Omental fat pad (tissue), 4 donors: ENCODE data around the gene KCNQ5. TPM values are rescaled to one million over a fixed set of nuclear protein-coding genes. Genes with fewer than 3 reads are reported as not detected.

Experiments
- ATAC-seq: fragments of 150-250 bp; one replicate; pipeline ENCODE4 v1.9.1; 2016; ENCODE audit warnings: mild to moderate bottlenecking, moderate library complexity; ENCODE audit not compliant: low FRiP score
- DNase-seq: peaks from one replicate; pipeline ENCODE4 v3.0.0-alpha.2; 2019; ENCODE audit warnings: low spot score
- CTCF ChIP-seq, 3 donors: fragments of 450-650 bp; IDR thresholded peaks; one replicate each; pipeline ENCODE4 v1.5.1; 2016 to 2017; ENCODE audit warnings: antibody characterized with exemption in 3 of 3, mild to moderate bottlenecking in 3 of 3, moderate library complexity in 2 of 3
- total RNA-seq, 4 donors: library from RNA; depleted of rRNA; stranded (reverse); fragments of >200 nt; gene quantifications; one replicate each; pipeline ENCODE4 v1.1.0, GENCODE V29; 2016

The KCNQ5 gene
- total RNA-seq, 4 donors from 2014 or later, result 0.16 to 0.24 TPM; not detected in 2

GRCh38 chr6:73051147-73051546 is 429.3 kb downstream of the KCNQ5 start:
- no peak for TF ChIP-seq CTCF (IDR thresholded peaks at IDR 0.05)
- ATAC-seq (no peak), DNase-seq (no peak)

DNA sequence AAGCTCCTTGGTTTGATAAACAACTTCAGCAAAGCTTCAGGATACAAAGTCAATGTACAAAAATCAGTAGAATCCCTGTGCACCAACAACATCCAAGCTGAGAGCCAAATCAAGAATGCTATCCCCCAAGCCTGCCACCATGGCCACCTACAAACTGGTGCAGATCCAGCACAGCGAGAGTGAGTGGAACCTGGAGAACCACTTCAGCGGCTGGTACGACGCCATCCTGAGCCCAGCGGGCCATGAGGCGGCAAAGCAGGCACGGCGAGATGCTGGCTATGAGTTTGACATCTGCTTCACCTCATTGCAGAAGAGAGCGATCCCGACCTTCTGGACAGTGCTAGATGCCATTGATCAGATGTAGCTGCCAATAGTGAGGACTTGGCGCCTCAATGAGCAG is 433.1 kb downstream of the KCNQ5 start:
- ATAC-seq (no peak), DNase-seq (no peak)
- no peak for TF ChIP-seq CTCF (IDR thresholded peaks at IDR 0.05)

DNA sequence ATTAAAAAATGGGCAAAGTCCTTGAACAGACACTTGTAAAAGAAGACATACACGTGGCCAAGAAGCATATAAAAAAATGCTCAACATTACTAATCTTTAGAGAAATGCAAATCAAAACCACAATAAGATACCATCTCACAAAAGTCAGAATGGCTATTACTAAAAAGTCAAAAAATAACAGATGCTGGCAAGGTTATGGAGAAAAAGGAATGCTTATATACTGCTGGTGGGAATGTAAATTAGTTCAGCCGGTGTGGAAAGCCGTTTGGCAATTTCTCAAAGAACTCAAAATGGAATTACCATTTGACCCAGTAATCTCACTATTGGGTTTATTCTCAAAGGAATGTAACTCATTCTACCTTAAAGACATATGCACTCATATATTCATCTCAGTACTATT is 436.9 kb downstream of the KCNQ5 start:
- no peak for ATAC-seq
- TF ChIP-seq CTCF (IDR thresholded peaks at IDR 0.05), result no peak
- no peak for DNase-seq

DNA sequence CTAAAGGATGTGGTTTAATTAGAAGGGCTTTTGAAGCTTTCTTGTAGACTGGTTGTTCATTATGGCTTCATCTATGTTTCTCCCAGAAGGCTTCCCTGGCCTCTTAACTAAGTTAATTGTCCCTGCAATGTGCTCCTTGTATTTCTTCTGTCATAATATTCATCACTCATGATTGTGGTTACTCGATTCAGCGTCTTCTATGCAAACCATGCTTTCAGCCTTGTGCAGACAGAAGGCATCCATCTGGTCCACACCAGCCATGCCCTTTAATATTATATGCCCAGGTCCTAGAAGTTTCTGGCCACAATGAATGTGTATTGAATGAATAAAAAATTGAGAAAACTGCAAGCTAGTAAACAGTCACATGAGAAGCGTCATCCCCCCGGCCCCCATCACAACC is 440.3 kb downstream of the KCNQ5 start:
- no peak for ATAC-seq
- no peak for DNase-seq
- no peak for TF ChIP-seq CTCF (IDR thresholded peaks at IDR 0.05)

- no peak for DNase-seq
- ATAC-seq, result no peak
- no peak for TF ChIP-seq CTCF (IDR thresholded peaks at IDR 0.05)
Observed at GRCh38 chr6:73062837-73063236, 441.0 kb downstream of the KCNQ5 start.

GRCh38 chr6:73064266-73064665 is 442.4 kb downstream of the KCNQ5 start:
- no peak for ATAC-seq
- TF ChIP-seq CTCF (IDR thresholded peaks at IDR 0.05), result no peak
- DNase-seq, result no peak

DNA sequence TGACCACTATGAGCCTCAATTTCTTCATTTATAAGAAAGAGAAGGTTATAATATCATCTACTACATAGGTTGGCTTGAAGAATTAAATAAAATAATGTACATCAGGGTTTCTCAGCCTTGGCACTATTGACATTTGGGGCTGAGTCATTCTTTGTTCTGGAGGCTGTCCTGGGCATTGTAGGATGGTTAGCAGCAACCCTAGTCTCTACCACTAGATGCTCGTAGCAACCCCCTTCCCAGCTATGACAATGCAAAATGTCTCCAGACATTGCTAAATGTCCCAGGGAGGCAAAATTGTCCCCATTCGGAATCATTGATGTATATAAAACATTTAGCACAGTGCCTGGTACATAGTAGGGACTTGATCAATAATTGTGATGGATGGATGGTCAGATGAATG is 451.4 kb downstream of the KCNQ5 start:
- TF ChIP-seq CTCF (IDR thresholded peaks at IDR 0.05), result no peak
- ATAC-seq (no peak), DNase-seq (no peak)
